Activated T-cell treated with anti-CD3 and anti-CD28 coated beads, Interleukin-2, amount 50 U/mL, for 72 hours (primary cell): Measurements from ENCODE around the gene TEX14. TPM values are rescaled to one million over a fixed set of nuclear protein-coding genes. Genes with fewer than 3 reads are reported as not detected.
A peak's percentile ranks its signal among the peaks of the same experiment; 100 is the strongest.
"Not testable (repeated sequence)": the region's sequence is repeated elsewhere in the genome, so short reads cannot be mapped to it uniquely, and the experiment has no call there.

Experiments
- ATAC-seq, 2 donors: fragments of 150-1000 bp; cut with Tn5 transposase; replicated peaks in 1 of 2; 2 replicates each; pipeline ENCODE4 v1.10.0; 2021; ENCODE audit warnings: moderate library complexity in 2 of 2, mild to moderate bottlenecking in 1 of 2
- DNase-seq, 2 donors: peaks; one replicate each; pipeline ENCODE4 v3.0.0; 2021 to 2022; ENCODE audit warnings: mixed read lengths in 1 of 2
- H3K27ac Mint-ChIP-seq: one replicate; pipeline ENCODE4 v1.8.0; 2022; ENCODE audit warnings: mild to moderate bottlenecking, moderate library complexity, mixed read lengths
- H3K27me3 Mint-ChIP-seq: one replicate; pipeline ENCODE4 v1.8.0; 2022; ENCODE audit warnings: low read depth, mixed read lengths
- H3K36me3 Mint-ChIP-seq, 2 donors: one replicate each; pipeline ENCODE4 v1.8.0; 2022; ENCODE audit warnings: mixed read lengths in 2 of 2, mild to moderate bottlenecking in 1 of 2; ENCODE audit not compliant: insufficient read depth in 2 of 2
- H3K4me1 Mint-ChIP-seq: one replicate; pipeline ENCODE4 v1.8.0; 2022; ENCODE audit warnings: low read depth, mixed read lengths
- H3K4me3 Mint-ChIP-seq, 2 donors: one replicate each; pipeline ENCODE4 v1.8.0; 2022; ENCODE audit warnings: mild to moderate bottlenecking in 2 of 2, mixed read lengths in 2 of 2, moderate library complexity in 2 of 2
- H3K9me3 Mint-ChIP-seq, 2 donors: one replicate each; pipeline ENCODE4 v1.8.0; 2022; ENCODE audit warnings: mixed read lengths in 2 of 2
- total RNA-seq, 2 donors: library from RNA; stranded (reverse); gene quantifications; one replicate each; pipeline ENCODE4 v1.2.3, GENCODE V29; 2022

Gene TEX14
- total RNA-seq, 2 donors from 2014 or later = 0.46 to 0.84 TPM

DNA sequence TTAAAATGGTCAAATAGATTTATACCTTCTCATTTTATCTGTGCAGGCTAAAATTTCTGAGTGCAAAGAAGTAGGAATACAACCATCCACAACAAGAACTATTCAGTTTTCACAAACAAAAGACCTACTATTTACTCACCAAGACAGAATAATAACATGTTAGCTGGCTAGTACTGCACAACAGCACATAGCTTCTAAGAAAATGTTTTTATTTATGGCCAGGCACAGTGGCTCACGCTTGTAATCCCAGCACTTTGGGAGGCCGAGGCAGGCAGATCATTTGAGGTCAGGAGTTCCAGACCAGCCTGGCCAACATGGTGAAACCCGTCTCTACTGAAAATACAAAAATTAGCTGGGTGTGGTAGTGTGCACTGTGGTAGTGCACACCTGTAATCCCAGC lies 136.7 kb downstream of the TEX14 start:
- not testable (repeated sequence) for H3K4me3 Mint-ChIP-seq, H3K9me3 Mint-ChIP-seq, H3K36me3 Mint-ChIP-seq, ATAC-seq, H3K4me1 Mint-ChIP-seq, H3K27me3 Mint-ChIP-seq, H3K27ac Mint-ChIP-seq, DNase-seq

GRCh38 chr17:58541249-58541648 lies 150.6 kb downstream of the TEX14 start:
- ATAC-seq = peak in 1 of 2 donors; percentile 45
- H3K4me1 Mint-ChIP-seq = no peaks in the 10 kb centered on the region

GRCh38 chr17:58539698-58540097 lies 152.1 kb downstream of the TEX14 start:
- no peak overlapping the region for H3K4me3 Mint-ChIP-seq
- peaks cover 17% of the 10 kb centered on the region for H3K27me3 Mint-ChIP-seq
- no peak for DNase-seq
- ATAC-seq = no peak
- no peaks in the 10 kb centered on the region for H3K36me3 Mint-ChIP-seq
- H3K27ac Mint-ChIP-seq = no peak overlapping the region
- no peaks in the 10 kb centered on the region for H3K9me3 Mint-ChIP-seq
- H3K4me1 Mint-ChIP-seq = no peaks in the 10 kb centered on the region

More at GRCh38 chr17:58541249-58541648, 150.6 kb downstream of the TEX14 start:
- Mint-ChIP-seq H3K27me3 (peaks cover 5% of the 10 kb centered on the region), H3K9me3 (no peaks in the 10 kb centered on the region), H3K27ac (no peak overlapping the region), H3K4me3 (no peak overlapping the region), H3K36me3 (no peaks in the 10 kb centered on the region)
- no peak for DNase-seq

- Mint-ChIP-seq H3K4me3 (no peak overlapping the region), H3K4me1 (no peaks in the 10 kb centered on the region), H3K27me3 (peaks cover 21% of the 10 kb centered on the region), H3K36me3 (no peaks in the 10 kb centered on the region), H3K9me3 (no peaks in the 10 kb centered on the region), H3K27ac (no peak overlapping the region)
- DNase-seq (no peak), ATAC-seq (no peak)
Observed at GRCh38 chr17:58538811-58539409, 152.9 kb downstream of the TEX14 start.

DNA sequence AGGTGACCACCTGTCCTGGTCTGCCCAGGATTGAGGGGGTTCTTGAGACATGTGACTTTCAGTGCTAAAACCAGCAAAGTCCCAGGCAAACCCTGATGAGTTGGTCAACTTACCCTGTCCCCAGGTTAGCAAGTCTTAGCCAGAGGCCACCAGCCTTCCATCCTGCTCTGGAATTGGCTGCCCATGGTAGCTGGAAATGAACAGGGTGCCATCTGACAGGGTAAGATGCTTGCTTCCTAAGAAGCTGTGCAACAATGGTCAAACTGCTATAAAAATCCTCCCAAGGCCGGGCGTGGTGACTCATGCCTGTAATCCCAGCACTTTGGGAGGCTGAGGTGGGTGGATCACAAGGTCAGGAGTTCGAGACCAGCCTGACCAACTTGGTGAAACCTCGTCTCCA lies 154.6 kb downstream of the TEX14 start:
- no peaks in the 10 kb centered on the region for H3K36me3 Mint-ChIP-seq
- H3K27ac Mint-ChIP-seq = no peak overlapping the region
- ATAC-seq = no peak
- no peaks in the 10 kb centered on the region for H3K9me3 Mint-ChIP-seq
- DNase-seq = no peak
- H3K27me3 Mint-ChIP-seq = peaks cover 34% of the 10 kb centered on the region
- no peaks in the 10 kb centered on the region for H3K4me1 Mint-ChIP-seq
- H3K4me3 Mint-ChIP-seq = no peak overlapping the region

DNA sequence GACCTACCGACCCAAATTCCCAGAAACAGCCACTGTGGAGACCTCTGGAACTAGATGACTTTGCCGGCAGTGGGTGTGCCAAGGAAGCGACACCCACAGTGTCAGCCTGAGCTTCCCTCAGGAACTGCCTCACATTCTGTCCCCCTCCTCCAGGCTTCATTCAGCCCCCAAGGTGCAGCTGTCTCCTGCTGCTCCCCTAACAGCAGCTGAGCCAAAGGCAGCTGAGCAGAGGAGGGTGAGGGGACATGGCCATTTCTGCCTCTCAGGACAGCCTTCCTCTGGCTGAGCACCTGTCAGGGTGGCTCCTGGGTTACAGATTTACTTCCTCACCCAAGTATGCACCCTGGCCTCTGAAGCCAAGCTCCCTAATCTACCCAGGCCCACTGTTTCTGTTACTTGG lies 155.3 kb downstream of the TEX14 start:
- H3K36me3 Mint-ChIP-seq = no peaks in the 10 kb centered on the region
- ATAC-seq (no peak), DNase-seq (no peak)
- H3K4me1 Mint-ChIP-seq = no peaks in the 10 kb centered on the region
- no peak overlapping the region for H3K4me3 Mint-ChIP-seq
- H3K9me3 Mint-ChIP-seq = no peaks in the 10 kb centered on the region
- peaks cover 37% of the 10 kb centered on the region for H3K27me3 Mint-ChIP-seq
- no peak overlapping the region for H3K27ac Mint-ChIP-seq

GRCh38 chr17:58535431-58535830 lies 156.4 kb downstream of the TEX14 start:
- Mint-ChIP-seq H3K4me3 (no peak overlapping the region), H3K36me3 (no peaks in the 10 kb centered on the region), H3K9me3 (no peaks in the 10 kb centered on the region), H3K27ac (no peak overlapping the region), H3K4me1 (no peaks in the 10 kb centered on the region), H3K27me3 (peaks cover 42% of the 10 kb centered on the region)
- DNase-seq (no peak), ATAC-seq (no peak)

DNA sequence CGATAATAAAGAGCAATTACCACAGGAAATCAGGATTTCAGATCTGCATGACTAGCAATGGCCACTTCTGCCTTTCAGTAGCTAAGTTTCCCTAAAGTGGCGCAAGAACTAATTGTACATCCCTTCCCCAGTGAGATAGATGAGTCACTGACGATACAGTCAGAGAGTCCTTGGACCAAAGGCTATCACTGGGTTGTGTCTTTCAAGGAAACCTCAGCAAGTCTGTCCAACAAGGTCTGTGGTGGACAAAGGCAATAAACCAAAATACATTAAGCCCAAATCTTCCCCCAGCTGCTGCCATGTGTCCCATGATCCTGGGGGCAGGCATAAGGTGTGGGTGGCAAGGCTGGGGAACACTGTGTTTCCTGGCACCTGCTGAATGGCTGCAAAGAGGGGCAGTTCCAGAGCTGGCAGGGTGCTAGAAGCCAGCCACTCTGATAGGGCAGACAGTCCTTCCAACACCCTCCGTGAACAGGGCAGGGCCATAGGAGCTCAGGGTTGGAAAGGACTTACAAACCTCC lies 156.9 kb downstream of the TEX14 start:
- Mint-ChIP-seq H3K36me3 (no peaks in the 10 kb centered on the region), H3K9me3 (no peaks in the 10 kb centered on the region), H3K27me3 (peaks cover 46% of the 10 kb centered on the region), H3K4me3 (no peak overlapping the region), H3K4me1 (no peaks in the 10 kb centered on the region), H3K27ac (no peak overlapping the region)
- ATAC-seq (no peak), DNase-seq (no peak)

DNA sequence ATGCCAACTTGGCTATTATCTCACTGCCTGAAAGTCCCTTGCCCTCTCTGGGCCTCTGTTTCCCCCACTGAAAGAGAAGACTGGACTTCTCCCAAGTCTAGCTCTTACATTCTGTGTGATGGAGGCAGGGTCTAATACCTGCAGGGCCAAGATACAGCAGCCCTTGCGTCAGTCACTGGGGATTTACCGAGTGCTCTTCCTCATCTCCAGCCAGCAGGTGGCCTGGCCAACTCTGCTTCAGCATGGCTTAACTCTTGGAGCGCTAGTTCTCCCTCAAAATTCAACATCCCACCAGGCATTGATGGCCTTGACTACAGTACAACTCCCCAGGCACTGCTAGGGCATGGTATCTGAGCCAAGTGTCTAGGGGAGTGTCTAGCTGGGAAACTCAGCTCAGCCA lies 157.5 kb downstream of the TEX14 start:
- Mint-ChIP-seq H3K27ac (no peak overlapping the region), H3K9me3 (no peaks in the 10 kb centered on the region), H3K36me3 (no peaks in the 10 kb centered on the region), H3K4me3 (no peak overlapping the region), H3K27me3 (peaks cover 53% of the 10 kb centered on the region), H3K4me1 (no peaks in the 10 kb centered on the region)
- ATAC-seq (no peak), DNase-seq (no peak)

GRCh38 chr17:58533616-58534188 lies 158.1 kb downstream of the TEX14 start:
- H3K4me1 Mint-ChIP-seq = no peaks in the 10 kb centered on the region
- H3K36me3 Mint-ChIP-seq = no peaks in the 10 kb centered on the region
- H3K4me3 Mint-ChIP-seq = no peak overlapping the region
- ATAC-seq (no peak), DNase-seq (no peak)
- H3K9me3 Mint-ChIP-seq = no peaks in the 10 kb centered on the region
- H3K27me3 Mint-ChIP-seq = peaks cover 57% of the 10 kb centered on the region
- H3K27ac Mint-ChIP-seq = no peak overlapping the region

DNA sequence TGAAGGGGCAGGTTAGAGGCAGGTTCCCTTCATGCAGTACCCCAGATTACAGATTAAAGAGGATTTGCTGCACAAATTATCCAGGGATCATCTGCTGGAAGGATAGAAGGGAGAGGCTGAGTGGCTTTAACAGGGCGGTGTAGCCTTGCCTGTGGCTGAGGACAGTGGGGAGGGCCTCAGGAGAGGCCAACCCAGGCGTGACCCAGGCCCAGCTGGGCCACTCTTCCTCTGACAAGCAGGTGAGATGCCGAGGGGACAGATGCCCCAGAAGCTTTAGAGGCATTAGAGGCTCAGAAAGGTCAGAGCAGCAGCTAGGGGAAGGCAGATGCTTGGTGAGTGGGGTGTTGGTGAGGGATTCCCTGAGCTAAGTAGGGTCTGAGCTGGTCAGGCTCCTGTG lies 159.3 kb downstream of the TEX14 start:
- Mint-ChIP-seq H3K36me3 (no peaks in the 10 kb centered on the region), H3K27ac (no peak overlapping the region), H3K4me3 (peak overlapping the region in 1 of 2 donors; percentile 58), H3K27me3 (peaks cover 57% of the 10 kb centered on the region), H3K4me1 (no peaks in the 10 kb centered on the region), H3K9me3 (no peaks in the 10 kb centered on the region)
- DNase-seq (no peak), ATAC-seq (no peak)

- ATAC-seq (peak; percentile 95 to 96), DNase-seq (peak; percentile 74 to 77)
- Mint-ChIP-seq H3K4me3 (peak overlapping the region; percentile 58 to 60), H3K9me3 (no peaks in the 10 kb centered on the region), H3K27me3 (peaks cover 57% of the 10 kb centered on the region), H3K36me3 (no peaks in the 10 kb centered on the region), H3K4me1 (no peaks in the 10 kb centered on the region), H3K27ac (no peak overlapping the region)
Observed at GRCh38 chr17:58531661-58532554, 159.9 kb downstream of the TEX14 start.

GRCh38 chr17:58531122-58531521 lies 160.7 kb downstream of the TEX14 start:
- H3K4me3 Mint-ChIP-seq = peak overlapping the region; percentile 17 to 57
- no peaks in the 10 kb centered on the region for H3K36me3 Mint-ChIP-seq
- ATAC-seq (no peak), DNase-seq (no peak)
- no peaks in the 10 kb centered on the region for H3K4me1 Mint-ChIP-seq
- H3K9me3 Mint-ChIP-seq = no peaks in the 10 kb centered on the region
- peaks cover 50% of the 10 kb centered on the region for H3K27me3 Mint-ChIP-seq
- no peak overlapping the region for H3K27ac Mint-ChIP-seq
